ENCODE measurements around the gene GCNT2.
"Not testable (repeated sequence)": the region's sequence is repeated elsewhere in the genome, so short reads cannot be mapped to it uniquely, and the experiment has no call there.

GCNT2 gene

GRCh38 chr6:10569392-10570127, 48.4 kb downstream of the GCNT2 start:
- no peak for TF ChIP-seq CTCF (IDR thresholded peaks at IDR 0.05; ENCODE audit: low read depth, low read length)

GRCh38 chr6:10575519-10575918, 54.4 kb downstream of the GCNT2 start:
- H3K4me3 ChIP-seq (ENCODE audit: low read depth, low read length): not testable (repeated sequence)

More at GRCh38 chr6:10569392-10570127, 48.4 kb downstream of the GCNT2 start:
- H3K4me3 ChIP-seq (ENCODE audit: low read depth, low read length): no peak overlapping the region

- H3K4me3 ChIP-seq (ENCODE audit: low read depth, low read length): no peak overlapping the region
- TF ChIP-seq CTCF (IDR thresholded peaks at IDR 0.05; ENCODE audit: low read depth, low read length): no peak
Measured at GRCh38 chr6:10576226-10576625, 55.1 kb downstream of the GCNT2 start.

GRCh38 chr6:10577112-10577511, 56.0 kb downstream of the GCNT2 start:
- no peak overlapping the region for H3K4me3 ChIP-seq (ENCODE audit: low read depth, low read length)
- no peak for TF ChIP-seq CTCF (IDR thresholded peaks at IDR 0.05; ENCODE audit: low read depth, low read length)

GRCh38 chr6:10578723-10579122, 57.6 kb downstream of the GCNT2 start:
- H3K4me3 ChIP-seq (ENCODE audit: low read depth, low read length): no peak overlapping the region
- no peak for TF ChIP-seq CTCF (IDR thresholded peaks at IDR 0.05; ENCODE audit: low read depth, low read length)

GRCh38 chr6:10579803-10580202, 58.7 kb downstream of the GCNT2 start:
- TF ChIP-seq CTCF (IDR thresholded peaks at IDR 0.05; ENCODE audit: low read depth, low read length): no peak
- no peak overlapping the region for H3K4me3 ChIP-seq (ENCODE audit: low read depth, low read length)

GRCh38 chr6:10580570-10580969, 59.4 kb downstream of the GCNT2 start:
- no peak for TF ChIP-seq CTCF (IDR thresholded peaks at IDR 0.05; ENCODE audit: low read depth, low read length)
- no peak overlapping the region for H3K4me3 ChIP-seq (ENCODE audit: low read depth, low read length)

GRCh38 chr6:10581402-10581801, 60.3 kb downstream of the GCNT2 start:
- not testable (repeated sequence) for H3K4me3 ChIP-seq (ENCODE audit: low read depth, low read length)
